ENCODE results near the gene USP11.

USP11 gene

GRCh38 chrX:47226071-47226470, 6.7 kb upstream of the USP11 start:
- DNase-seq, result no peak

GRCh38 chrX:47226531-47227333, 6.1 kb upstream of the USP11 start:
- no peak for DNase-seq

- no peak for DNase-seq
Observed at GRCh38 chrX:47227334-47227583, 5.5 kb upstream of the USP11 start.

GRCh38 chrX:47228550-47229270, 4.1 kb upstream of the USP11 start:
- DNase-seq, result no peak

GRCh38 chrX:47229427-47229826, 3.4 kb upstream of the USP11 start:
- no peak for DNase-seq

GRCh38 chrX:47230136-47230868, 2.5 kb upstream of the USP11 start:
- DNase-seq, result no peak

GRCh38 chrX:47231167-47231566, 1.6 kb upstream of the USP11 start:
- no peak for DNase-seq

- no peak for DNase-seq
Observed at GRCh38 chrX:47232197-47232802, 509 bp upstream of the USP11 start.

- DNase-seq, result peak; percentile 94
Observed at GRCh38 chrX:47233333-47234113, 714 bp downstream of the USP11 start.

GRCh38 chrX:47234583-47234982, 1.8 kb downstream of the USP11 start:
- peak; percentile 10 for DNase-seq

- DNase-seq, result peak; percentile 18
Observed at GRCh38 chrX:47235691-47236103, 2.9 kb downstream of the USP11 start.

GRCh38 chrX:47239199-47239598, 6.4 kb downstream of the USP11 start:
- DNase-seq, result no peak

GRCh38 chrX:47239898-47240545, 7.2 kb downstream of the USP11 start:
- no peak for DNase-seq

- DNase-seq, result no peak
Observed at GRCh38 chrX:47240619-47241018, 7.8 kb downstream of the USP11 start.

GRCh38 chrX:47241201-47242011, 8.6 kb downstream of the USP11 start:
- DNase-seq, result no peak

- no peak for DNase-seq
Observed at GRCh38 chrX:47242321-47242720, 9.5 kb downstream of the USP11 start.

- DNase-seq, result no peak
Observed at GRCh38 chrX:47243351-47243750, 10.5 kb downstream of the USP11 start.

- no peak for DNase-seq
Observed at GRCh38 chrX:47244676-47245075, 11.9 kb downstream of the USP11 start.

GRCh38 chrX:47245156-47245555, 12.3 kb downstream of the USP11 start:
- no peak for DNase-seq

GRCh38 chrX:47247206-47247998, 14.6 kb downstream of the USP11 start:
- peak; percentile 16 for DNase-seq

- no peak for DNase-seq
Observed at GRCh38 chrX:47247999-47248320, 15.2 kb downstream of the USP11 start.

Measured in HCEC 1CT (cell line).